Sigmoid colon (tissue), 7 donors: ENCODE results near the gene CAMK1D. TPM values are rescaled to one million over a fixed set of nuclear protein-coding genes. Genes with fewer than 3 reads are reported as not detected.
A peak's percentile ranks its signal among the peaks of the same experiment; 100 is the strongest.
"Not testable (repeated sequence)": the region's sequence is repeated elsewhere in the genome, so short reads cannot be mapped to it uniquely, and the experiment has no call there.

Source experiments
- DNase-seq: peaks from one replicate; pipeline ENCODE4 v3.0.0-alpha.2; 2019
- H3K27ac ChIP-seq, 4 donors: fragments of 200-600 bp; sonication (generic); one replicate each; pipeline ENCODE4 v1.5.1; 2016 to 2019; ENCODE audit warnings: mild to moderate bottlenecking in 1 of 4
- H3K27me3 ChIP-seq, 3 donors: fragments of 200-600 bp; sonication (generic); one replicate each; pipeline ENCODE4 v1.5.1; 2019; ENCODE audit warnings: mild to moderate bottlenecking in 1 of 3
- H3K36me3 ChIP-seq, 4 donors: fragments of 200-600 bp; sonication (generic); one replicate each; pipeline ENCODE4 v1.5.1; 2016 to 2019
- H3K4me1 ChIP-seq, 4 donors: fragments of 200-600 bp; sonication (generic); one replicate each; pipeline ENCODE4 v1.5.1; 2017 to 2019
- H3K4me3 ChIP-seq, 4 donors: fragments of 200-600 bp; sonication (generic); one replicate each; pipeline ENCODE4 v1.5.1; 2017 to 2019; ENCODE audit warnings: mild to moderate bottlenecking in 2 of 4, moderate library complexity in 1 of 4
- H3K9me3 ChIP-seq, 4 donors: fragments of 200-600 bp in 3 of 4; sonication (generic) in 3 of 4; one replicate each; pipeline versions ENCODE4 v1.5.1 to v1.6.1; 2013 to 2019
- CTCF ChIP-seq, 4 experiments: fragments of 450-650 bp in 3 of 4; fragments of 200-600 bp in 1 of 4; IDR thresholded peaks; one replicate each; pipeline ENCODE4 v1.5.1; 2016 to 2019; ENCODE audit warnings: antibody characterized with exemption in 4 of 4, mild to moderate bottlenecking in 3 of 4, moderate library complexity in 2 of 4
- EP300 ChIP-seq, 4 donors: sonication (generic); formaldehyde crosslinking; IDR thresholded peaks; one replicate each; pipeline ENCODE4 v1.6.1; 2017; ENCODE audit warnings: antibody characterized with exemption in 4 of 4
- POLR2A ChIP-seq, 2 donors: fragments of 450-650 bp; IDR thresholded peaks; one replicate each; pipeline ENCODE4 v1.6.1; 2016; ENCODE audit warnings: antibody characterized with exemption in 2 of 2, mild to moderate bottlenecking in 2 of 2, moderate library complexity in 2 of 2
- POLR2AphosphoS5 ChIP-seq, 4 donors: sonication (generic); formaldehyde crosslinking; IDR thresholded peaks; one replicate each; pipeline ENCODE4 v1.6.1; 2017; ENCODE audit warnings: antibody characterized with exemption in 4 of 4
- WGBS, 2 donors: extraction: QIAGEN DNeasy Blood & Tissue Kit; methylation state at CpG; one replicate each; pipeline ENCODE4 v1.1.7; 2013; 5-methylcytosine and 5-hydroxymethylcytosine counted together
- intact Hi-C: fragments of 100-400 bp; cut with DNase I; formaldehyde crosslinking; loops from one replicate; pipeline ENCODE4 v1.15.1; 2023
- polyA plus RNA-seq, 3 donors: library from polyadenylated mRNA; stranded (reverse); fragments of 200-250 nt; gene quantifications; one replicate each; pipeline ENCODE4 v1.2.3, GENCODE V29; 2013
- total RNA-seq, 4 donors: library from RNA; depleted of rRNA; stranded (reverse); fragments of >200 nt; gene quantifications; one replicate each; pipeline ENCODE4 v1.1.0, GENCODE V29; 2016
- donor health status: healthy with polysubstance abuse.
- donor health status: Bipolar disorder and iron deficiency.
- donor health status: healthy.

CAMK1D gene
- total and polyA plus RNA-seq, 7 donors, result 7.2 to 11.5 (median 8.6) TPM

GRCh38 chr10:12333380-12334185 lies 15.8 kb upstream of the CAMK1D start:
- H3K27ac ChIP-seq, result peak overlapping the region; percentile 63 to 78 (median 74)
- intact Hi-C loops, result no loop called here
- TF ChIP-seq POLR2A (IDR thresholded peaks at IDR 0.05) (no peak), POLR2AphosphoS5 (IDR thresholded peaks at IDR 0.05) (peak in 2 of 4 donors; percentile 43 to 64), EP300 (IDR thresholded peaks at IDR 0.05) (no peak)
- no peak overlapping the region for H3K4me3 ChIP-seq
- H3K4me1 ChIP-seq, result peaks cover 0 to 17% (median 13%) of the 10 kb centered on the region in 4 donors
- H3K36me3 ChIP-seq, result no peaks in the 10 kb centered on the region
- no peaks in the 10 kb centered on the region for H3K9me3 ChIP-seq
- peak; percentile 85 for DNase-seq
- WGBS, 2 donors, result 44 to 45% methylated on average over 15 of the region's 15 CpGs
- no peaks in the 10 kb centered on the region for H3K27me3 ChIP-seq

GRCh38 chr10:12334186-12334530 lies 15.2 kb upstream of the CAMK1D start:
- H3K9me3 ChIP-seq, result no peaks in the 10 kb centered on the region
- intact Hi-C loops, result no loop called here
- H3K4me1 ChIP-seq, result peaks cover 0 to 17% (median 13%) of the 10 kb centered on the region in 4 donors
- no peaks in the 10 kb centered on the region for H3K27me3 ChIP-seq
- peak overlapping the region; percentile 63 to 78 (median 74) for H3K27ac ChIP-seq
- TF ChIP-seq POLR2AphosphoS5 (IDR thresholded peaks at IDR 0.05), result no peak
- TF ChIP-seq POLR2A (IDR thresholded peaks at IDR 0.05), result no peak
- no peak for TF ChIP-seq EP300 (IDR thresholded peaks at IDR 0.05)
- TF ChIP-seq CTCF (IDR thresholded peaks at IDR 0.05), result no peak
- no peak overlapping the region for H3K4me3 ChIP-seq
- no peak for DNase-seq
- whole genome bisulfite sequencing, 2 donors, result 42 to 83% methylated on average over 6 of the region's 6 CpGs
- no peaks in the 10 kb centered on the region for H3K36me3 ChIP-seq

GRCh38 chr10:12335169-12335568 lies 14.2 kb upstream of the CAMK1D start:
- H3K4me3 ChIP-seq, intact Hi-C loops, DNase-seq, H3K27me3 ChIP-seq, H3K36me3 ChIP-seq, H3K9me3 ChIP-seq, H3K27ac ChIP-seq: not testable (repeated sequence)
- peaks cover 0 to 17% (median 13%) of the 10 kb centered on the region in 4 donors for H3K4me1 ChIP-seq
- 73 to 74% methylated on average over 4 of the region's 4 CpGs for WGBS, 2 donors

- no peaks in the 10 kb centered on the region for H3K36me3 ChIP-seq
- H3K9me3 ChIP-seq, result no peaks in the 10 kb centered on the region
- no peak for TF ChIP-seq POLR2A (IDR thresholded peaks at IDR 0.05)
- no peak for TF ChIP-seq CTCF (IDR thresholded peaks at IDR 0.05)
- TF ChIP-seq EP300 (IDR thresholded peaks at IDR 0.05), result no peak
- TF ChIP-seq POLR2AphosphoS5 (IDR thresholded peaks at IDR 0.05), result no peak
- intact Hi-C loops, result no loop called here
- 62 to 86% methylated on average over 9 of the region's 9 CpGs for WGBS, 2 donors
- no peak overlapping the region for H3K4me3 ChIP-seq
- no peak for DNase-seq
- no peak overlapping the region for H3K27ac ChIP-seq
- H3K27me3 ChIP-seq, result no peaks in the 10 kb centered on the region
- peaks cover 0 to 15% (median 12%) of the 10 kb centered on the region in 4 donors for H3K4me1 ChIP-seq
Observed at GRCh38 chr10:12337453-12338372, 11.6 kb upstream of the CAMK1D start.

- 88% methylated on average over 4 of the region's 4 CpGs for WGBS, 2 donors
- intact Hi-C loops, result no loop called here
Observed at GRCh38 chr10:12338981-12339380, 10.4 kb upstream of the CAMK1D start.

More at GRCh38 chr10:12338981-12339380, 10.4 kb upstream of the CAMK1D start:
- Histone ChIP-seq H3K27ac (no peak overlapping the region), H3K4me1 (peaks cover 0 to 2% (median 1%) of the 10 kb centered on the region in 4 donors), H3K36me3 (no peaks in the 10 kb centered on the region), H3K27me3 (no peaks in the 10 kb centered on the region), H3K4me3 (no peak overlapping the region), H3K9me3 (no peaks in the 10 kb centered on the region)
- DNase-seq, result no peak
- no peak for TF ChIP-seq POLR2A (IDR thresholded peaks at IDR 0.05)
- TF ChIP-seq EP300 (IDR thresholded peaks at IDR 0.05), result no peak
- TF ChIP-seq POLR2AphosphoS5 (IDR thresholded peaks at IDR 0.05), result no peak
- no peak for TF ChIP-seq CTCF (IDR thresholded peaks at IDR 0.05)
